Activated T-helper 1 cell treated with anti-CD3 and anti-CD28 coated beads, Interleukin-2, amount 50 U/mL, for 16 hours (primary cell): Measurements from ENCODE around the gene HBS1L.

ENCODE experiments used
- DNase-seq, 2 donors: peaks; one replicate each; pipeline ENCODE4 v3.0.0-alpha.2; 2020; ENCODE audit warnings: low read depth in 1 of 2, low spot score in 1 of 2

HBS1L gene

GRCh38 chr6:134951494-134952263 is 102.9 kb downstream of the HBS1L start:
- DNase-seq = no peak

GRCh38 chr6:134950482-134950881 is 104.1 kb downstream of the HBS1L start:
- no peak for DNase-seq

GRCh38 chr6:134949927-134950326 is 104.7 kb downstream of the HBS1L start, which contains the start of gene ALDH8A1:
ALDH8A1 (minus strand) TSS chr6:134950101; CDS start chr6:134950053, 48 bp downstream.
- DNase-seq = no peak

- no peak for DNase-seq
Measured at GRCh38 chr6:134948691-134949090, 105.9 kb downstream of the HBS1L start.

- no peak for DNase-seq
Measured at GRCh38 chr6:134948142-134948541, 106.5 kb downstream of the HBS1L start.

GRCh38 chr6:134945045-134945444 is 109.6 kb downstream of the HBS1L start:
- DNase-seq = no peak

GRCh38 chr6:134943522-134944111 is 111.0 kb downstream of the HBS1L start:
- no peak for DNase-seq

- DNase-seq = peak in 1 of 2 donors; percentile 17
Measured at GRCh38 chr6:134938896-134939295, 115.7 kb downstream of the HBS1L start.

- DNase-seq = no peak
Measured at GRCh38 chr6:134937426-134937825, 117.2 kb downstream of the HBS1L start.

- no peak for DNase-seq
Measured at GRCh38 chr6:134936931-134937330, 117.7 kb downstream of the HBS1L start.

- DNase-seq = no peak
Measured at GRCh38 chr6:134936476-134936875, 118.1 kb downstream of the HBS1L start.

- no peak for DNase-seq
Measured at GRCh38 chr6:134934793-134935485, 119.7 kb downstream of the HBS1L start.

- no peak for DNase-seq
Measured at GRCh38 chr6:134932535-134933470, 121.8 kb downstream of the HBS1L start.

- no peak for DNase-seq
Measured at GRCh38 chr6:134932098-134932497, 122.5 kb downstream of the HBS1L start.

GRCh38 chr6:134930463-134930862 is 124.2 kb downstream of the HBS1L start:
- DNase-seq = no peak

GRCh38 chr6:134928151-134928900 is 126.3 kb downstream of the HBS1L start:
- DNase-seq = no peak

GRCh38 chr6:134925800-134926199 is 128.8 kb downstream of the HBS1L start:
- no peak for DNase-seq

- no peak for DNase-seq
Measured at GRCh38 chr6:134921721-134922261, 132.8 kb downstream of the HBS1L start.

GRCh38 chr6:134921276-134921675 is 133.3 kb downstream of the HBS1L start:
- DNase-seq = no peak

- DNase-seq = no peak
Measured at GRCh38 chr6:134920422-134920821, 134.2 kb downstream of the HBS1L start.
